Measurements from ENCODE around the gene CCDC57. TPM values are rescaled to one million over a fixed set of nuclear protein-coding genes. Genes with fewer than 3 reads are reported as not detected.

Gene CCDC57
- total and polyA plus RNA-seq, 9 of the 15 experiments (the other 6 are each of a cell fraction or from before 2014, with no cell fraction given): 0.83 to 36.2 (median 13.6) TPM

GRCh38 chr17:82239926-82240505, 27.4 kb upstream of the CCDC57 start:
- Histone ChIP-seq H3K79me2 (ENCODE audit: control insufficient read depth, insufficient read depth, low read length) (peaks cover 48% of the 10 kb centered on the region), H3K27me3 (ENCODE audit: control insufficient read depth in 2 of 2, insufficient read depth in 2 of 2, low read length in 2 of 2) (no peaks in the 10 kb centered on the region), H3K9me1 (ENCODE audit: control insufficient read depth, insufficient read depth, low read length) (no peaks in the 10 kb centered on the region), H3K4me3 (no peak overlapping the region), H3K27ac (ENCODE audit: extremely low read depth, low read depth, low read length) (peak overlapping the region; percentile 73; the same call in 2 of the 3 replicates), H3K4me1 (replicated peaks in 1 of 2; ENCODE audit: control insufficient read depth in 2 of 2, insufficient read depth in 2 of 2, low read length in 2 of 2) (peaks cover 56 to 94% of the 10 kb centered on the region in 2 experiments), H2AFZ (ENCODE audit: low read depth, low read length) (no peak overlapping the region), H3K36me3 (ENCODE audit: control insufficient read depth, insufficient read depth, low read length) (peaks cover 39% of the 10 kb centered on the region), H3K9me3 (replicated peaks; ENCODE audit: control insufficient read depth, insufficient read depth, low read depth, low read length) (no peaks in the 10 kb centered on the region), H4K20me1 (replicated peaks; ENCODE audit: control insufficient read depth, insufficient read depth, low read length) (0 out of 2 replicates have a peak, but pooled peaks cover 2% of the 10 kb centered on the region), H3K9ac (ENCODE audit: insufficient read depth in 1 of 2, low read depth in 2 of 2, low read length in 2 of 2) (peak overlapping the region in 1 of 2 experiments; percentile 90; a peak in 2 of 4 replicates), H3K4me2 (ENCODE audit: insufficient read depth, low read length) (no peak overlapping the region; the same call in 1 of the 2 replicates)
- ATAC-seq: no peak
- intact Hi-C loops (cut with micrococcal nuclease): loop anchor here (2.0 to 5.0 kb wide), 3 partner anchors 81 to 175 kb away; no protein-coding TSS in a partner anchor
- no TSS peak for BruUV-seq (replicated peaks)
- TF ChIP-seq IFI16 (CRISPR knock-in tag; IDR thresholded peaks at IDR 0.05) (no peak), TBL1XR1 (IDR thresholded peaks at IDR 0.05; ENCODE audit: low read length in 2 of 2) (no peak), ZNF436 (CRISPR knock-in tag; IDR thresholded peaks at IDR 0.05) (no peak), NCOA1 (IDR thresholded peaks at IDR 0.05; ENCODE audit: low read depth) (no peak), POLR2G (IDR thresholded peaks at IDR 0.05; ENCODE audit: low read depth, low read length) (peak; percentile 54; the same call in 1 of the 2 replicates), SMAD2 (IDR thresholded peaks at IDR 0.05; ENCODE audit: low read depth, low read length) (no peak), ZBTB33 (CRISPR knock-in tag; IDR thresholded peaks at IDR 0.05) (peak; percentile 42; the same call in 1 of the 2 replicates), TGIF2 (CRISPR knock-in tag; IDR thresholded peaks at IDR 0.05) (no peak), CCAR2 (IDR thresholded peaks at IDR 0.05; ENCODE audit: low read depth, low read length) (no peak), CGGBP1 (CRISPR knock-in tag; IDR thresholded peaks at IDR 0.05) (no peak), ZNF277 (CRISPR knock-in tag; IDR thresholded peaks at IDR 0.05; ENCODE audit: borderline replicate concordance) (no peak), HIVEP1 (CRISPR knock-in tag; IDR thresholded peaks at IDR 0.05) (no peak)
- TF ChIP-seq, protein P1, sequence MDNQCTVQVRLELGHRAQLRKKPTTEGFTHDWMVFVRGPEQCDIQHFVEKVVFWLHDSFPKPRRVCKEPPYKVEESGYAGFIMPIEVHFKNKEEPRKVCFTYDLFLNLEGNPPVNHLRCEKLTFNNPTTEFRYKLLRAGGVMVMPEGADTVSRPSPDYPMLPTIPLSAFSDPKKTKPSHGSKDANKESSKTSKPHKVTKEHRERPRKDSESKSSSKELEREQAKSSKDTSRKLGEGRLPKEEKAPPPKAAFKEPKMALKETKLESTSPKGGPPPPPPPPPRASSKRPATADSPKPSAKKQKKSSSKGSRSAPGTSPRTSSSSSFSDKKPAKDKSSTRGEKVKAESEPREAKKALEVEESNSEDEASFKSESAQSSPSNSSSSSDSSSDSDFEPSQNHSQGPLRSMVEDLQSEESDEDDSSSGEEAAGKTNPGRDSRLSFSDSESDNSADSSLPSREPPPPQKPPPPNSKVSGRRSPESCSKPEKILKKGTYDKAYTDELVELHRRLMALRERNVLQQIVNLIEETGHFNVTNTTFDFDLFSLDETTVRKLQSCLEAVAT (IDR thresholded peaks at IDR 0.05): no peak
- TF ChIP-seq, protein P2, sequence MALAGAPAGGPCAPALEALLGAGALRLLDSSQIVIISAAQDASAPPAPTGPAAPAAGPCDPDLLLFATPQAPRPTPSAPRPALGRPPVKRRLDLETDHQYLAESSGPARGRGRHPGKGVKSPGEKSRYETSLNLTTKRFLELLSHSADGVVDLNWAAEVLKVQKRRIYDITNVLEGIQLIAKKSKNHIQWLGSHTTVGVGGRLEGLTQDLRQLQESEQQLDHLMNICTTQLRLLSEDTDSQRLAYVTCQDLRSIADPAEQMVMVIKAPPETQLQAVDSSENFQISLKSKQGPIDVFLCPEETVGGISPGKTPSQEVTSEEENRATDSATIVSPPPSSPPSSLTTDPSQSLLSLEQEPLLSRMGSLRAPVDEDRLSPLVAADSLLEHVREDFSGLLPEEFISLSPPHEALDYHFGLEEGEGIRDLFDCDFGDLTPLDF (CRISPR knock-in tag; IDR thresholded peaks at IDR 0.05): no peak
- POLR2A ChIA-PET: interaction anchor here (1.0 kb wide), 1 partner anchor 21 kb away, joined by 3 read pairs; no protein-coding TSS in a partner anchor
- no peak for FAIRE-seq
- in situ Hi-C loops (cut with MboI): loop anchor here (5.0 kb wide), 1 partner anchor 67 kb away; no protein-coding TSS in a partner anchor
- DNase-seq (ENCODE audit: extremely low read depth in 1 of 4, low spot score in 3 of 4): no peak
- CTCF ChIA-PET (ENCODE audit: low intra/inter-chr PET ratio): no interaction called here
- 88% methylated on average over 20 of the region's 22 CpGs for WGBS (ENCODE audit: insufficient coverage, low coverage, missing lambda C conversion rate)
